SK-N-SH treated with all-trans-retinoic acid at 6 μM for 48 hours (cell line): Measurements from ENCODE around the gene GJA8.
"Not testable (repeated sequence)": the region's sequence is repeated elsewhere in the genome, so short reads cannot be mapped to it uniquely, and the experiment has no call there.

Experiments used
- ATAC-seq: fragments of 200-7000 bp; cut with Tn5 transposase; 3 replicates; pipeline ENCODE4 v1.9.1; 2020; ENCODE audit warnings: mild to moderate bottlenecking, moderate library complexity
- BACH2 ChIP-seq: fragments of 250-450 bp; sonication (Bioruptor Pico); IDR thresholded peaks from 2 replicates; pipeline ENCODE4 v1.9.0; 2021; ENCODE audit warnings: mild to moderate bottlenecking, borderline replicate concordance
- CREB5 ChIP-seq: fragments of 250-450 bp; sonication (Bioruptor Pico); IDR thresholded peaks from 2 replicates; pipeline ENCODE4 v1.5.1; 2020; ENCODE audit warnings: low read depth, mild to moderate bottlenecking, moderate library complexity
- CSRNP3 ChIP-seq: fragments of 250-450 bp; sonication (Bioruptor Pico); IDR thresholded peaks from 2 replicates; pipeline ENCODE4 v1.5.1; 2021; ENCODE audit warnings: mild to moderate bottlenecking, moderate library complexity
- ESRRG ChIP-seq: fragments of 250-450 bp; sonication (Bioruptor Pico); IDR thresholded peaks from 2 replicates; pipeline ENCODE4 v1.6.1; 2021; ENCODE audit warnings: mild to moderate bottlenecking
- GLIS3 ChIP-seq: fragments of 250-450 bp; sonication (Bioruptor Pico); IDR thresholded peaks from 2 replicates; pipeline ENCODE4 v1.5.0; 2020; ENCODE audit warnings: mild to moderate bottlenecking, moderate library complexity
- ISL1 ChIP-seq: fragments of 250-450 bp; sonication (Bioruptor Pico); IDR thresholded peaks from 2 replicates; pipeline ENCODE4 v2.1.2; 2022; ENCODE audit warnings: mild to moderate bottlenecking, moderate library complexity
- OSR1 ChIP-seq: fragments of 250-450 bp; sonication (Bioruptor Pico); IDR thresholded peaks from 2 replicates; pipeline ENCODE4 v1.8.0; 2022; ENCODE audit warnings: moderate library complexity, mild to moderate bottlenecking, inconsistent platforms
- PATZ1 ChIP-seq: fragments of 250-450 bp; sonication (Bioruptor Pico); IDR thresholded peaks from 2 replicates; pipeline ENCODE4 v1.8.0; 2020; ENCODE audit warnings: mild to moderate bottlenecking, moderate library complexity, borderline replicate concordance
- POU6F1 ChIP-seq: fragments of 250-450 bp; sonication (Bioruptor Pico); IDR thresholded peaks from 2 replicates; pipeline ENCODE4 v1.8.0; 2021; ENCODE audit warnings: low read depth, mild to moderate bottlenecking, moderate library complexity, borderline replicate concordance
- PPARA ChIP-seq: fragments of 250-450 bp; sonication (Bioruptor Pico); IDR thresholded peaks from 2 replicates; pipeline ENCODE4 v1.5.0; 2020; ENCODE audit warnings: mild to moderate bottlenecking, borderline replicate concordance
- RARB ChIP-seq: fragments of 250-450 bp; sonication (Bioruptor Pico); IDR thresholded peaks from 2 replicates; pipeline ENCODE4 v1.8.0; 2021; ENCODE audit warnings: mild to moderate bottlenecking, moderate library complexity
- SNAI2 ChIP-seq: fragments of 250-450 bp; sonication (Bioruptor Pico); IDR thresholded peaks from 2 replicates; pipeline ENCODE4 v1.5.0; 2020; ENCODE audit warnings: mild to moderate bottlenecking, moderate library complexity
- TCF4 ChIP-seq: fragments of 250-450 bp; sonication (Bioruptor Pico); IDR thresholded peaks from 2 replicates; pipeline ENCODE4 v1.8.0; 2021; ENCODE audit warnings: mild to moderate bottlenecking, moderate library complexity, borderline replicate concordance
- TOX ChIP-seq: fragments of 250-450 bp; sonication (Bioruptor Pico); IDR thresholded peaks from 2 replicates; pipeline ENCODE4 v1.8.0; 2021; ENCODE audit warnings: mild to moderate bottlenecking, moderate library complexity, borderline replicate concordance
- TSHZ2 ChIP-seq: fragments of 250-450 bp; sonication (Bioruptor Pico); IDR thresholded peaks from 2 replicates; pipeline ENCODE4 v1.5.0; 2020; ENCODE audit warnings: mild to moderate bottlenecking, moderate library complexity
- ZC3H10 ChIP-seq: fragments of 250-450 bp; sonication (Bioruptor Pico); IDR thresholded peaks from 2 replicates; pipeline ENCODE4 v1.5.1; 2021; ENCODE audit warnings: mild to moderate bottlenecking, moderate library complexity
- ZFP3 ChIP-seq: fragments of 250-450 bp; sonication (Bioruptor Pico); IDR thresholded peaks from 2 replicates; pipeline ENCODE4 v1.5.0; 2020; ENCODE audit warnings: mild to moderate bottlenecking, moderate library complexity
- ZFP30 ChIP-seq: fragments of 450-650 bp; formaldehyde crosslinking; IDR thresholded peaks from 2 replicates; pipeline ENCODE4 v1.5.0; 2022; ENCODE audit warnings: mild to moderate bottlenecking, moderate library complexity
- ZNF565 ChIP-seq: fragments of 450-650 bp; formaldehyde crosslinking; conservative IDR thresholded peaks from 2 replicates; pipeline ENCODE4 v1.5.0; 2020; ENCODE audit warnings: low read depth, mild to moderate bottlenecking, moderate library complexity
- ZNF8 ChIP-seq: fragments of 450-650 bp; formaldehyde crosslinking; IDR thresholded peaks from 2 replicates; pipeline ENCODE4 v1.5.0; 2020; ENCODE audit warnings: mild to moderate bottlenecking, moderate library complexity

Gene GJA8

GRCh38 chr1:147919896-147920295 is 17.3 kb downstream of the GJA8 start:
- no peak for ATAC-seq
- TF ChIP-seq TSHZ2 (CRISPR knock-in tag) (no peak), PPARA (CRISPR knock-in tag) (no peak), BACH2 (CRISPR knock-in tag) (no peak), ZFP3 (CRISPR knock-in tag) (no peak), POU6F1 (CRISPR knock-in tag) (no peak), ZFP30 (no peak), ESRRG (CRISPR knock-in tag) (no peak), RARB (CRISPR knock-in tag) (no peak), OSR1 (CRISPR knock-in tag) (no peak), PATZ1 (CRISPR knock-in tag) (no peak), ZNF8 (CRISPR knock-in tag) (no peak), SNAI2 (CRISPR knock-in tag) (no peak), ZNF565 (CRISPR knock-in tag) (no peak), CSRNP3 (CRISPR knock-in tag) (no peak), TOX (CRISPR knock-in tag) (no peak), GLIS3 (CRISPR knock-in tag) (no peak), ZC3H10 (CRISPR knock-in tag) (no peak), ISL1 (CRISPR knock-in tag) (no peak), TCF4 (CRISPR knock-in tag) (no peak), CREB5 (no peak)

GRCh38 chr1:147924813-147925212 is 22.2 kb downstream of the GJA8 start:
- no peak for TF ChIP-seq POU6F1 (CRISPR knock-in tag)
- no peak for ATAC-seq

- ATAC-seq = not testable (repeated sequence)
Measured at GRCh38 chr1:147927215-147927614, 24.6 kb downstream of the GJA8 start.

- not testable (repeated sequence) for ATAC-seq
Measured at GRCh38 chr1:147927689-147928088, 25.1 kb downstream of the GJA8 start.

GRCh38 chr1:147928236-147929132 is 25.9 kb downstream of the GJA8 start, which contains the start of gene GPR89B:
Gene GPR89B, plus strand, starts transcription at chr1:147928420. Its CDS starts 117 bp downstream, at chr1:147928537.
- peak; percentile 100 for ATAC-seq

- ATAC-seq = not testable (repeated sequence)
Measured at GRCh38 chr1:147931137-147931536, 28.5 kb downstream of the GJA8 start.

GRCh38 chr1:147935296-147935695 is 32.7 kb downstream of the GJA8 start:
- not testable (repeated sequence) for ATAC-seq

- ATAC-seq = not testable (repeated sequence)
Measured at GRCh38 chr1:147940456-147940855, 37.9 kb downstream of the GJA8 start.
